Measurements from ENCODE around the gene AP1B1.

DNA sequence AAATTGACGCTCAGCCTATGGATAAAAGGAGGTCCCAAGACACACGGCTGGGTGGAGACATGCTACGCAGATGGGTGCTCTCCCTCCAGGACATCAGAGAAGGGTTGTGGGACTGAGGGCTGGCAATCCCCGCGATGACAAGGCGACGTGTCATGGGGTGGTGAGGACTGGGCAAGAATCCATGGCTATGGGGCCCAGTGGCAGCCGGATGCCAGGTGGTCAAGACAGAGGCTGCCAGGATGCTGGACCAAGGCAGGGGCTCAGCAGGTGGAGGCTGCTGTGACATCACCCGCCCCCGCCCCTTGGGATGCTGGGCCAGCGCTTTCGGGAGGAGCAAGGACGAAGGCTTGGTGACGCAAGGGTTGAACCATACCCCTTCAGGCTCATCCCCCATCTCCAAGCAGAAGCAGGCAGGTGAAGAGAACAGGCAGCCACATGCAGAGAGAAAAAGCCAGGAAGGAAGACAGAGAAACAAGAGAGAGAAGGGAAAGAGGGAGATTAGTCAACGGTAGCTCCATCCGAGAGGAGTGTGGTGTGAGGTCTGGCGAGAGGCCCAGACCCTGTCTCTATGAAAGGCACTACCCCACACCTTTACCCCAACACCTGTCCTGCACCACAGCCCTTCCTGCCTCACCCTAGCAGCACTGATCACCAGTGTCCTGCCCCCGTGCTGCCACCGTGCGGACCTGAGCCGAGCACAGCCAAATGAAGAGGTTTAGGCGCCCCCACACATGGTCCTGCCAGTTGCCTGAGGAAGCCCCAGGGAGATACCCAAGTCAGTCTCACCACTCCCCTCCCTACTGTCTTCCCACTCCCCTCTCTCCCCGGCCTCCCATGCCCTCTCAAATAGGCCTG is 48.8 kb downstream of the AP1B1 start:
- TF ChIP-seq YY1 (IDR thresholded peaks at IDR 0.05; ENCODE audit: insufficient read depth, insufficient read length) = no peak
- no peak for TF ChIP-seq ZNF274 (IDR thresholded peaks at IDR 0.05; ENCODE audit: low read depth, low read length)
- TF ChIP-seq SUZ12 (IDR thresholded peaks at IDR 0.05; ENCODE audit: extremely low read depth, insufficient read depth, insufficient read length) = no peak

Measured in NT2/D1 (cell line).